Measurements from ENCODE around the gene FAM217B.

DNA sequence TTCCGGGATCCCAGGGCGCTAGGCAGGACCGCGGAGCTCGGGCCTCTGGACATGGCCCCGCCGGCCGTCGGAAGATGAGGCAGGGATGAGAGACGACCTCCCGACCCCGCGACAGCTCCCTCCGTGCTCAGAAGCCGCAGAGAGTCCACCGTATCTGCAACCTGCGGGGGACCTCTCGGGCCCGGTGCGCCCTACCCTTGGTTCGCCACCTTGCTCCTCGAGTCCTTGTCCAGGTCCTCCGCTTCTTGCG is 385 bp upstream of the FAM217B start:
- TF ChIP-seq, protein P1, sequence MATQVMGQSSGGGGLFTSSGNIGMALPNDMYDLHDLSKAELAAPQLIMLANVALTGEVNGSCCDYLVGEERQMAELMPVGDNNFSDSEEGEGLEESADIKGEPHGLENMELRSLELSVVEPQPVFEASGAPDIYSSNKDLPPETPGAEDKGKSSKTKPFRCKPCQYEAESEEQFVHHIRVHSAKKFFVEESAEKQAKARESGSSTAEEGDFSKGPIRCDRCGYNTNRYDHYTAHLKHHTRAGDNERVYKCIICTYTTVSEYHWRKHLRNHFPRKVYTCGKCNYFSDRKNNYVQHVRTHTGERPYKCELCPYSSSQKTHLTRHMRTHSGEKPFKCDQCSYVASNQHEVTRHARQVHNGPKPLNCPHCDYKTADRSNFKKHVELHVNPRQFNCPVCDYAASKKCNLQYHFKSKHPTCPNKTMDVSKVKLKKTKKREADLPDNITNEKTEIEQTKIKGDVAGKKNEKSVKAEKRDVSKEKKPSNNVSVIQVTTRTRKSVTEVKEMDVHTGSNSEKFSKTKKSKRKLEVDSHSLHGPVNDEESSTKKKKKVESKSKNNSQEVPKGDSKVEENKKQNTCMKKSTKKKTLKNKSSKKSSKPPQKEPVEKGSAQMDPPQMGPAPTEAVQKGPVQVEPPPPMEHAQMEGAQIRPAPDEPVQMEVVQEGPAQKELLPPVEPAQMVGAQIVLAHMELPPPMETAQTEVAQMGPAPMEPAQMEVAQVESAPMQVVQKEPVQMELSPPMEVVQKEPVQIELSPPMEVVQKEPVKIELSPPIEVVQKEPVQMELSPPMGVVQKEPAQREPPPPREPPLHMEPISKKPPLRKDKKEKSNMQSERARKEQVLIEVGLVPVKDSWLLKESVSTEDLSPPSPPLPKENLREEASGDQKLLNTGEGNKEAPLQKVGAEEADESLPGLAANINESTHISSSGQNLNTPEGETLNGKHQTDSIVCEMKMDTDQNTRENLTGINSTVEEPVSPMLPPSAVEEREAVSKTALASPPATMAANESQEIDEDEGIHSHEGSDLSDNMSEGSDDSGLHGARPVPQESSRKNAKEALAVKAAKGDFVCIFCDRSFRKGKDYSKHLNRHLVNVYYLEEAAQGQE (IDR thresholded peaks at IDR 0.05; ENCODE audit: low read depth, low read length) = no peak
- TF ChIP-seq, protein P2, sequence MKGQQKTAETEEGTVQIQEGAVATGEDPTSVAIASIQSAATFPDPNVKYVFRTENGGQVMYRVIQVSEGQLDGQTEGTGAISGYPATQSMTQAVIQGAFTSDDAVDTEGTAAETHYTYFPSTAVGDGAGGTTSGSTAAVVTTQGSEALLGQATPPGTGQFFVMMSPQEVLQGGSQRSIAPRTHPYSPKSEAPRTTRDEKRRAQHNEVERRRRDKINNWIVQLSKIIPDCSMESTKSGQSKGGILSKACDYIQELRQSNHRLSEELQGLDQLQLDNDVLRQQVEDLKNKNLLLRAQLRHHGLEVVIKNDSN (IDR thresholded peaks at IDR 0.05; ENCODE audit: borderline replicate concordance, low read depth) = no peak
- TF ChIP-seq, protein P3, sequence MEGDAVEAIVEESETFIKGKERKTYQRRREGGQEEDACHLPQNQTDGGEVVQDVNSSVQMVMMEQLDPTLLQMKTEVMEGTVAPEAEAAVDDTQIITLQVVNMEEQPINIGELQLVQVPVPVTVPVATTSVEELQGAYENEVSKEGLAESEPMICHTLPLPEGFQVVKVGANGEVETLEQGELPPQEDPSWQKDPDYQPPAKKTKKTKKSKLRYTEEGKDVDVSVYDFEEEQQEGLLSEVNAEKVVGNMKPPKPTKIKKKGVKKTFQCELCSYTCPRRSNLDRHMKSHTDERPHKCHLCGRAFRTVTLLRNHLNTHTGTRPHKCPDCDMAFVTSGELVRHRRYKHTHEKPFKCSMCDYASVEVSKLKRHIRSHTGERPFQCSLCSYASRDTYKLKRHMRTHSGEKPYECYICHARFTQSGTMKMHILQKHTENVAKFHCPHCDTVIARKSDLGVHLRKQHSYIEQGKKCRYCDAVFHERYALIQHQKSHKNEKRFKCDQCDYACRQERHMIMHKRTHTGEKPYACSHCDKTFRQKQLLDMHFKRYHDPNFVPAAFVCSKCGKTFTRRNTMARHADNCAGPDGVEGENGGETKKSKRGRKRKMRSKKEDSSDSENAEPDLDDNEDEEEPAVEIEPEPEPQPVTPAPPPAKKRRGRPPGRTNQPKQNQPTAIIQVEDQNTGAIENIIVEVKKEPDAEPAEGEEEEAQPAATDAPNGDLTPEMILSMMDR (IDR thresholded peaks at IDR 0.05) = no peak
- TF ChIP-seq FOXJ3 (CRISPR knock-in tag; IDR thresholded peaks at IDR 0.05) (no peak), RFX5 (IDR thresholded peaks at IDR 0.05; ENCODE audit: low read length) (no peak), MXI1 (IDR thresholded peaks at IDR 0.05; ENCODE audit: low read depth, low read length) (no peak)

Data from SK-N-SH (cell line).